GM19463 (cell line): ENCODE results near the gene SNX9.

Source experiments
- ATAC-seq: cut with Tn5 transposase; IDR thresholded peaks from one replicate; pipeline ENCODE4 v1.9.1; 2021; ENCODE audit warnings: mild to moderate bottlenecking, moderate library complexity; ENCODE audit not compliant: unreplicated experiment

The SNX9 gene

DNA sequence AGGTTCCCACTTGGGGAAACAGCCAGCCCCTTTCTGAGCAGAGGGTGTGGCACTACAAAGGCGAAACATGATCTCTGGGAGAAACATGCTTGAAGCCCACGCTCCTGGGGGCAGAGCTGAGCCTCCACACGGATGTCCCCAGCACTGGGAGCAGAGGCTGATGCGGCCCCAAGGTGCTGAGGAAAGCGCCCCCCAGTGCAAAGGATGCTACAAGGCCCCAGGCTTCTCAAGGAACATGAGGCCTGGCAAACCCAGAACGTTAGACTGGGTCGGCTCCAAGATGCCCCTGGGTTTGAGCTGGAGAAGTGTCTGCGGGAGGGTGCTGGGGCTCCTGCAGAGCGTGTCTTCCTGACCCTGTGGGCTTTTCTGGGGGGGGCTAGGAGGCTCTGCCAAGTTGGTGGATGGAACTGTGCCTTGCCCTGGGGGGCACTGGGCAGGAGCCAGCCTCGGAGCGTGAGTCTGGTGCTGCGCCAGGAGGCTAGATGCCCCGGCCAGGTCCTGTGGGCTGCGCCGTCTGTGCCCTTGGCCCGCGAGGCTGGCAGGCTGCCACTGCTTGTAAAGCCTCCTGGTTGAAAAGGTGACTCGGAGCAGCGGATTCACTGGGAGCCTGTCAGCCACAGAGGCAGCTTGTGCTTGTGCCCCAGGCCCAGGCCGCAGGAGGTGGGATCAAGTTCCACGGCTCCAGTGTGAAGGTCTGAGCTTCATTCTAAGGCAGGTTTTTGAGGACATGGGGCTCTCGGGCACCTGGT is 166.7 kb downstream of the SNX9 start:
- ATAC-seq = no peak

DNA sequence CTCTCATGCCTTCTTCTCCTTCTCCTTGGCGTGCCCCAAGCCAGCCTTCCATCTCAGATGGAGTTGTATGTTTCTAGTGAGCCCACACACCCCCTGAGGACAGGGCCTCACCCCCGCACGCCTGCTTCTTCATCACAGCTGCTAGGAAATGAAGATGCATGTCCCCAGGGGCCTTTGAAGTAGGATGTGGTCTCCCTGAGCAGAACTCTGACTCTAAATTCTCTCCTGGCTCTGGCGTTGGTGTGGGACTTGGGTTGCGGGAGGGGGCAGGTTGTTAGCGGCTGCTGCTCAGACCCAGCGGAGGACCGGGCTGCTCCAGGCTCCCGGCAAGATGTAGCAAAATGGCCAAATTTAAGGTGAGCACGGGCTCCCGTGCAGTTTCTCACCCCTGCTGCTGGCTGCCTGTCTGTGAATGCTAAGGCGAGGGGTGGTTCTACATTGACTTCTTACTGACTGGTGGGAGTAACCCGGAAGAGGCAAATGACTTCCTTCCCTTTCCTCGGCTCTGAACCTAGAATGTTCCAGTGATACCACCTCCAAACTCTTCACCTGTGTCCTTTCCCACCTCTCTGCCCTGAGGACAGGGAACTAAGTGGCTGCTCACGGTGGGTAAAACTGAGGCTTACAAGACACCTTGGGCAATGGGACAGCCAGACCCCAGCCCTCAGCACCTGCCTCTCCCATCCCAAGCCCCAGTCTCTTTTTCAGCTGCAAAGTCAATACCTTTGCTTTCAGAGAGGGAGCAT is 167.4 kb downstream of the SNX9 start:
- ATAC-seq = no peak

DNA sequence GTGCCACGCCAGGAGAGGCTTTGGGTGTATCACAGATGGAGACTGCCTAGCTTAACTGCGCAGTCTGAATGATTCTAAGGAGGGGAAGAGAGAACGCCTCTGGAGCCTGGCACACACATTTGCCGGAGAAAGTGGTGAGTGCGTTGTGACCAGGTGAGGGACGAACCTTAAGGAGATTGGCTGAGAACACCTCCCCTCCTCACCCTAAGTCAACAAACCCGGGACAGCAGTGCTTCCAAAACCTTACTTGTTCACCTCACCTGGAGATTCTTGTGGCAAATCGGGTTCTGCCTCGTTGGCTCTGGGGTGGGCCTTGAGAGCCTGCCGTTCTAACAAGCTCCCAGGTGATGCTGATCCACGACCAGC is 168.0 kb downstream of the SNX9 start:
- ATAC-seq = no peak

DNA sequence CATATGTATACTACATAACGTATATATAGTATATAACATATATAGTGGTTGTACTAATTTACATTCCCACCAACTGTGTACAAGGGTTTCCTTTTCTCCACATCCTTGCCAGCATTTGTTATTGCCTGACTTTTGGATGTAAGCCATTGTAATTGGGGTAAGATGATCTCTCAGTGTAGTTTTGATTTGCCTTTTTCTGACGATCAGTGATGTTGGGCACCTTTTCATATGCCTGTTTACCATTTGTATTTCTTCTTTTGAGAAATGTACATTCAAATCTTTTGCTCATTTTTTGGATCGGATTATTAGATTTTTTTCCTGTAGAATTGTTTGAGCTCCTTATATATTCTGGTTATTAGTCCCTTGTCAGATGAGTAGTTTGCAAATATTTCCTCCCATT is 170.0 kb downstream of the SNX9 start:
- no peak for ATAC-seq

DNA sequence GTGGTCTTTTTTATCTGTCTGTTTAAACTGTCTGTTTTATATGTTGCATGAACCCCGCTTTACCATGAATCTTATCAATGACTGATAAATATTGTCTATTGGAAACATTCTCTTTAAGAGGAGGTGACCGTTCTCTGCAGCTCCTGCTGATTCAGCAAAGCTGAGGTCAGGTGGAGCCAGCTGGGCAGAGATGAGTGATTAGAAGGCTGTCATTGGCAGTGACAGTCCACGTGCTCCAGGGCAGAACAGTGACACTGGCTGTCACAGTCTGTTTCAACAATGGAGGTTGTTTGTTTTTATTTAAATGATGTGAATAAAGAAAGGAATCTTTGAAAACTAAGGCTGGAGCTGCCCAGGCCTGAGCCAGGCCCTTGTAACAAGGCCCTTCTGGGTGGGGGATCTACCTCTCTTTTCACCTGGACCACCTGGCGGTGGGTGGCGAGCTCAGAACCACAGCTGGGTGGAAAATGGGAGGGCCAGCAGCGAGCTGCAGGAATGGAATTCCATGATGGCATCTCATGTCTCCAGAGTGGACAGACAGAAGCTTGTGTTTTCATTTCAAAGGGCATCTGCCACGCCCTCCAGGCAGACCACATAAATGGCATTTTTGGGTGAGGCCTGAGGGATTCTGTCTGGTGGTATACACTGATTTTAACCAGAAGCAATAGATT is 171.2 kb downstream of the SNX9 start:
- ATAC-seq = no peak
